GM12878 (cell line): ENCODE measurements around the gene LAMB4. TPM values are rescaled to one million over a fixed set of nuclear protein-coding genes. Genes with fewer than 3 reads are reported as not detected.

Experiments
- ASH2L ChIP-seq: fragments of 300-600, 200-600 bp; sonication (generic); IDR thresholded peaks from 2 replicates; pipeline ENCODE4 v1.6.1; 2017; ENCODE audit warnings: low read depth, mild to moderate bottlenecking, borderline replicate concordance
- BRCA1 ChIP-seq: IDR thresholded peaks from 2 replicates; pipeline ENCODE4 v1.6.1; 2011; ENCODE audit warnings: low read depth, low read length, improper control_type of control experiment
- ETV6 ChIP-seq, 2 experiments: fragments of 450-650 bp in 1 of 2; IDR thresholded peaks in 1 of 2; conservative IDR thresholded peaks in 1 of 2; 2 replicates each; pipeline ENCODE4 v1.6.1; 2014; ENCODE audit warnings: antibody characterized with exemption in 1 of 2, borderline replicate concordance in 1 of 2, low read depth in 1 of 2, mild to moderate bottlenecking in 1 of 2, moderate library complexity in 1 of 2
- GABPA ChIP-seq: IDR thresholded peaks from 2 replicates; pipeline ENCODE4 v1.6.1; 2014; ENCODE audit warnings: antibody characterized with exemption, low read depth, mild to moderate bottlenecking, inconsistent platforms
- JUNB ChIP-seq: IDR thresholded peaks from 2 replicates; pipeline ENCODE4 v1.6.1; 2016; ENCODE audit warnings: antibody characterized with exemption, mild to moderate bottlenecking
- JUND ChIP-seq: IDR thresholded peaks from 2 replicates; pipeline ENCODE4 v1.6.1; 2012; ENCODE audit warnings: low read depth, mild to moderate bottlenecking, low read length, improper control_type of control experiment, moderate library complexity
- MEF2A ChIP-seq: IDR thresholded peaks from 2 replicates; pipeline ENCODE4 v1.6.1; 2011; ENCODE audit warnings: low read depth, mild to moderate bottlenecking, low read length, moderate library complexity; ENCODE audit not compliant: insufficient read depth
- MLLT1 ChIP-seq: fragments of 450-650 bp; IDR thresholded peaks from 2 replicates; pipeline ENCODE4 v1.6.1; 2016; ENCODE audit warnings: mild to moderate bottlenecking
- MTA2 ChIP-seq: fragments of 450-650 bp; IDR thresholded peaks from 2 replicates; pipeline ENCODE4 v1.6.1; 2016; ENCODE audit warnings: low read depth, mild to moderate bottlenecking, moderate library complexity
- NR2C1 ChIP-seq: fragments of 450-650 bp; IDR thresholded peaks from 2 replicates; pipeline ENCODE4 v1.6.1; 2017; ENCODE audit warnings: antibody characterized with exemption, mild to moderate bottlenecking, moderate library complexity
- PML ChIP-seq: IDR thresholded peaks from 2 replicates; pipeline ENCODE4 v1.6.1; 2012; ENCODE audit warnings: low read length, inconsistent platforms
- POLR2AphosphoS5 ChIP-seq: IDR thresholded peaks from 2 replicates; pipeline ENCODE4 v1.6.1; 2011; ENCODE audit warnings: mild to moderate bottlenecking, low read length, inconsistent platforms
- RAD21 ChIP-seq: IDR thresholded peaks from 2 replicates; pipeline ENCODE4 v1.6.1; 2011; ENCODE audit warnings: mild to moderate bottlenecking, low read depth, low read length, moderate library complexity; ENCODE audit not compliant: insufficient read depth
- SMAD1 ChIP-seq: fragments of 450-650 bp; IDR thresholded peaks from 2 replicates; pipeline ENCODE4 v1.6.1; 2018; ENCODE audit warnings: mild to moderate bottlenecking, low read depth; ENCODE audit not compliant: partially characterized antibody
- SPI1 ChIP-seq: IDR thresholded peaks from 2 replicates; pipeline ENCODE4 v1.6.1; 2011; ENCODE audit warnings: low read depth, mild to moderate bottlenecking, low read length, moderate library complexity, borderline replicate concordance; ENCODE audit not compliant: insufficient read depth
- STAT1 ChIP-seq: fragments of 450-650 bp; conservative IDR thresholded peaks from 2 replicates; pipeline ENCODE4 v1.6.1; 2014; ENCODE audit warnings: antibody characterized with exemption, mild to moderate bottlenecking
- TBL1XR1 ChIP-seq: IDR thresholded peaks from 2 replicates; pipeline ENCODE4 v1.6.1; 2012; ENCODE audit warnings: low read depth, low read length, improper control_type of control experiment
- USF1 ChIP-seq: IDR thresholded peaks from 2 replicates; pipeline ENCODE4 v1.6.1; 2011; ENCODE audit warnings: borderline replicate concordance, low read depth, mild to moderate bottlenecking, moderate library complexity, mixed read lengths, low read length; ENCODE audit not compliant: insufficient read depth; ENCODE audit errors: extremely low read length
- WRNIP1 ChIP-seq: IDR thresholded peaks from 2 replicates; pipeline ENCODE4 v1.6.1; 2011; ENCODE audit warnings: low read depth, low read length, improper control_type of control experiment, borderline replicate concordance
- ZBED1 ChIP-seq: IDR thresholded peaks from 2 replicates; pipeline ENCODE4 v1.6.1; 2016; ENCODE audit warnings: borderline replicate concordance
- ZNF217 ChIP-seq: fragments of 450-650 bp; IDR thresholded peaks from 2 replicates; pipeline ENCODE4 v1.6.1; 2017; ENCODE audit warnings: antibody characterized with exemption, mild to moderate bottlenecking
- ZNF24 ChIP-seq: fragments of 450-650 bp; IDR thresholded peaks from 2 replicates; pipeline ENCODE4 v1.6.1; 2017; ENCODE audit warnings: antibody characterized with exemption, mild to moderate bottlenecking
- polyA plus RNA-seq, 11 experiments: library from polyadenylated mRNA; depleted of rRNA in 4 of 11; unstranded in 6 of 11; stranded (reverse) in 5 of 11; fragments of >200 nt; fragmentation: Nextera tagmentation in 4 of 11; fragmentation: Illumina TruSeq in 1 of 11; extraction: Ambion mirVana in 4 of 11; extraction: Trizol in 1 of 11; gene quantifications; 1 replicate in 1 of 11; 2 replicates in 10 of 11; pipeline versions ENCODE4 v1.2.1 to v1.2.3, GENCODE V29; 2011 to 2016; ENCODE audit warnings: inconsistent platforms in 2 of 11, missing spikeins in 2 of 11, low read depth in 1 of 11
- total RNA-seq, 4 experiments: library from RNA; depleted of rRNA in 3 of 4; stranded (reverse); fragments of >200 nt in 3 of 4; fragmentation: Illumina TruSeq in 1 of 4; extraction: Trizol in 1 of 4; gene quantifications; 2 replicates each; pipeline versions ENCODE4 v1.2.1 to v1.2.3, GENCODE V29; 2013 to 2021
- TF ChIP-seq, protein P1 (sequence below): IDR thresholded peaks from 2 replicates; pipeline ENCODE4 v1.6.1; 2012; ENCODE audit warnings: low read depth, low read length, improper control_type of control experiment
- TF ChIP-seq, protein P2 (sequence below): fragments of 450-650 bp; IDR thresholded peaks from 2 replicates; pipeline ENCODE4 v1.6.1; 2018; ENCODE audit warnings: mild to moderate bottlenecking, low read depth, moderate library complexity; ENCODE audit not compliant: partially characterized antibody

LAMB4 gene
- total and polyA plus RNA-seq, 10 of the 15 experiments (the other 5 are each of a cell fraction or from before 2014, with no cell fraction given): 0.04 to 0.06 TPM; not detected in 8

DNA sequence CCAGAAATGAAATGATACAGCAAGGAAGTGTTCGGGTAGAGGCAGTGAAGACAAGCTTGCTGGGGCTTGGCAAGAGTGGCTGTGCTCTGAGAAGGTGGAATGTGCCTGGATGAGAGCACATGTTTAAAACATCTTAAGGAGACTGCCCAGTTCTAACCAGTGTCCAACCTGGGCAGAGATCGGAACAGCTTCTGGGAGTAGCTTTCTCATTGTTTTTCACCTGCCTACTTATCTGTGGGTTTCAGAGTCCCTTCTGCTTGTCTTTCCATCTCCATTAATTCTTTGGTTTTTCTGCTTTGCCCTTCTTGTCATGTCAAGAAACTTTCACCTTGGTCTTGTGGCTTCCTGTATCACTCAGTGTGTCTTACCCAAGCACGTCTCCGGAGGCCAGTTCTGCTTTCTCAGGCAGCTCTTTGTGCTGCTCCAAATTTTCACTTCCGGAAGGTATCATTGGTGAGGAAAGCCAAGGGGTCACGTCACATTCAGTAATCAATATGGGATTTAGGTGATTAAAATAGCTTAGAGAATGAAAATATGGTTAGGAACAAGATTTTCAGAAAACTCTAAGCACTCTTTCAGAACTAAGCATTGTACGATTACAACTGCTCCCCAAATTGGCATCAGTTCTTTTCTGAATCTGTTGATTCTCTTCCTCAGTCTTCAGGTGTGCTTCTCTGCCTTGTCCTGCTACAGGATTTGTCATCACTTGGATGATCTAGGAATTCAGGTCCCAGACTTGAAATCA is 5.5 kb upstream of the LAMB4 start (continued):
- no peak for TF ChIP-seq ASH2L
- TF ChIP-seq, protein P1, sequence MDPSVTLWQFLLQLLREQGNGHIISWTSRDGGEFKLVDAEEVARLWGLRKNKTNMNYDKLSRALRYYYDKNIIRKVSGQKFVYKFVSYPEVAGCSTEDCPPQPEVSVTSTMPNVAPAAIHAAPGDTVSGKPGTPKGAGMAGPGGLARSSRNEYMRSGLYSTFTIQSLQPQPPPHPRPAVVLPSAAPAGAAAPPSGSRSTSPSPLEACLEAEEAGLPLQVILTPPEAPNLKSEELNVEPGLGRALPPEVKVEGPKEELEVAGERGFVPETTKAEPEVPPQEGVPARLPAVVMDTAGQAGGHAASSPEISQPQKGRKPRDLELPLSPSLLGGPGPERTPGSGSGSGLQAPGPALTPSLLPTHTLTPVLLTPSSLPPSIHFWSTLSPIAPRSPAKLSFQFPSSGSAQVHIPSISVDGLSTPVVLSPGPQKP: peak; percentile 67; the same call in 1 of the 2 replicates
- peak; percentile 94 for TF ChIP-seq MTA2
- TF ChIP-seq ZNF217: peak; percentile 45; the same call in 1 of the 2 replicates
- peak; percentile 39; the same call in 1 of the 2 replicates for TF ChIP-seq JUND
- TF ChIP-seq NR2C1: peak; percentile 31; the same call in 1 of the 2 replicates
- peak in 1 of 2 experiments; percentile 91; a peak in 2 of 4 replicates for TF ChIP-seq ETV6 (conservative IDR thresholded peaks at IDR 0.05 in 1 of 2, IDR thresholded peaks at IDR 0.05 in 1 of 2; ENCODE audit: borderline replicate concordance in 1 of 2, low read depth in 1 of 2)
- peak; percentile 15; the same call in 1 of the 2 replicates for TF ChIP-seq ZNF24
- no peak for TF ChIP-seq USF1
- TF ChIP-seq ZBED1: peak; percentile 77; the same call in 1 of the 2 replicates
- TF ChIP-seq BRCA1: no peak
- peak; percentile 94 for TF ChIP-seq MLLT1
- peak; percentile 72; the same call in 1 of the 2 replicates for TF ChIP-seq PML
- TF ChIP-seq POLR2AphosphoS5: no peak
- TF ChIP-seq, protein P2, sequence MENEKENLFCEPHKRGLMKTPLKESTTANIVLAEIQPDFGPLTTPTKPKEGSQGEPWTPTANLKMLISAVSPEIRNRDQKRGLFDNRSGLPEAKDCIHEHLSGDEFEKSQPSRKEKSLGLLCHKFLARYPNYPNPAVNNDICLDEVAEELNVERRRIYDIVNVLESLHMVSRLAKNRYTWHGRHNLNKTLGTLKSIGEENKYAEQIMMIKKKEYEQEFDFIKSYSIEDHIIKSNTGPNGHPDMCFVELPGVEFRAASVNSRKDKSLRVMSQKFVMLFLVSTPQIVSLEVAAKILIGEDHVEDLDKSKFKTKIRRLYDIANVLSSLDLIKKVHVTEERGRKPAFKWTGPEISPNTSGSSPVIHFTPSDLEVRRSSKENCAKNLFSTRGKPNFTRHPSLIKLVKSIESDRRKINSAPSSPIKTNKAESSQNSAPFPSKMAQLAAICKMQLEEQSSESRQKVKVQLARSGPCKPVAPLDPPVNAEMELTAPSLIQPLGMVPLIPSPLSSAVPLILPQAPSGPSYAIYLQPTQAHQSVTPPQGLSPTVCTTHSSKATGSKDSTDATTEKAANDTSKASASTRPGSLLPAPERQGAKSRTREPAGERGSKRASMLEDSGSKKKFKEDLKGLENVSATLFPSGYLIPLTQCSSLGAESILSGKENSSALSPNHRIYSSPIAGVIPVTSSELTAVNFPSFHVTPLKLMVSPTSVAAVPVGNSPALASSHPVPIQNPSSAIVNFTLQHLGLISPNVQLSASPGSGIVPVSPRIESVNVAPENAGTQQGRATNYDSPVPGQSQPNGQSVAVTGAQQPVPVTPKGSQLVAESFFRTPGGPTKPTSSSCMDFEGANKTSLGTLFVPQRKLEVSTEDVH: no peak
- TF ChIP-seq TBL1XR1: peak; percentile 97
- TF ChIP-seq SMAD1: peak; percentile 91
- 0 out of 2 replicates have a peak, but pooled peaks have one; percentile 8 for TF ChIP-seq RAD21
- peak; percentile 60; the same call in 1 of the 2 replicates for TF ChIP-seq JUNB
- TF ChIP-seq WRNIP1: 0 out of 2 replicates have a peak, but pooled peaks have one; percentile 67
- peak; percentile 67 for TF ChIP-seq GABPA
- peak; percentile 70 for TF ChIP-seq MEF2A
- TF ChIP-seq SPI1: peak; percentile 98
- TF ChIP-seq STAT1: no peak
